Neural crest cell (in vitro differentiated cells): ENCODE data around the gene ZP1. TPM values are rescaled to one million over a fixed set of nuclear protein-coding genes. Genes with fewer than 3 reads are reported as not detected.

Experiments
- DNase-seq: peaks from one replicate; pipeline ENCODE4 v3.0.0; 2021; ENCODE audit warnings: low read depth, mixed read lengths, low spot score
- H3K27ac Mint-ChIP-seq: one replicate; pipeline ENCODE4 v1.8.0; 2021; ENCODE audit warnings: mild to moderate bottlenecking, mixed read lengths; ENCODE audit not compliant: unreplicated experiment
- H3K27me3 Mint-ChIP-seq: 2 replicates; pipeline ENCODE4 v1.8.0; 2021; ENCODE audit warnings: low read depth, mild to moderate bottlenecking, mixed read lengths
- H3K36me3 Mint-ChIP-seq: 2 replicates; pipeline ENCODE4 v1.8.0; 2021; ENCODE audit warnings: low read depth, mild to moderate bottlenecking, mixed read lengths
- H3K4me1 Mint-ChIP-seq: 2 replicates; pipeline ENCODE4 v1.8.0; 2021; ENCODE audit warnings: mixed read lengths
- H3K4me3 Mint-ChIP-seq: one replicate; pipeline ENCODE4 v1.8.0; 2021; ENCODE audit warnings: mild to moderate bottlenecking, mixed read lengths
- H3K9me3 Mint-ChIP-seq: 2 replicates; pipeline ENCODE4 v1.8.0; 2021; ENCODE audit warnings: mixed read lengths
- total RNA-seq: library from RNA; stranded (reverse); gene quantifications from 2 replicates; pipeline ENCODE4 v1.2.1, GENCODE V29; 2021
- TF ChIP-seq, protein P1 (sequence below): fragments of 200-600 bp; sonication (generic); conservative IDR thresholded peaks from 2 replicates; pipeline ENCODE4 v1.5.0; 2021; ENCODE audit warnings: antibody characterized with exemption, mild to moderate bottlenecking

ZP1 gene
- total RNA-seq, 1 donor from 2014 or later: not detected

DNA sequence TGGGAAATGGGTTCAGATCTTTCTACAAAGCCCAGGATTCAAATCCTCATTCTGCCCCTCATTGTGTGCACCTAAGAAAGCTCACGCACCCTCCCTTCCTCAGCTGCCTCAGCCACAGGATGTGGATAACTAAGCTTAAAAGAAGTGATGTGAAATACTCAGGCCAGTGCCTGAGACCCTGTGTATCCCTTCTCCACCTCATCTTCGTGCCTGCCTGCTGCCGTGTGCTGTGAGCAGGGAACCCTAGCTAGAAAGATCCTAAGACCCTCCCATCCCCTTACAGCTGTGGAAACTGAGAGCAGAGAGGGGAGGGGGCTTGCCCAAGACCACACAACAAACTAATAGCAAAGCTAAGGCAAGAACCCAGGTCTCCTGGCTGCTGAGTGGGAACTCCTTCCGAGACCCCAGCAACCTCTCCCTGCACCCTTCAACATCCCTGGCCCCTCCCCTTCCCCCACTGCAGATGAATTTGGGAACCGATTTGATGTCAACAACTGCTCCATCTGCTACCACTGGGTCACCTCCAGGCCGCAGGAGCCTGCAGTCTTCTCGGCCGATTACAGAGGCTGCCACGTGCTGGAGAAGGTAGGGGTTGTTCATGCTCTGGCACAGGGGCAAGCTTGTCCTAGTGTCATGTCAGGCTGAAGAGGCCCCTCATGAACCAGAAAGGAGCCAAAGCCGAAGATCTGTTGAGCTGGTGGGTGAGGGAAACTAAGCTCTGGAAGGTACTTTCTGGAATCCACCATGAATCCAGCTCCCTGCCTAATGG is 1.5 kb downstream of the ZP1 start:
- TF ChIP-seq, protein P1, sequence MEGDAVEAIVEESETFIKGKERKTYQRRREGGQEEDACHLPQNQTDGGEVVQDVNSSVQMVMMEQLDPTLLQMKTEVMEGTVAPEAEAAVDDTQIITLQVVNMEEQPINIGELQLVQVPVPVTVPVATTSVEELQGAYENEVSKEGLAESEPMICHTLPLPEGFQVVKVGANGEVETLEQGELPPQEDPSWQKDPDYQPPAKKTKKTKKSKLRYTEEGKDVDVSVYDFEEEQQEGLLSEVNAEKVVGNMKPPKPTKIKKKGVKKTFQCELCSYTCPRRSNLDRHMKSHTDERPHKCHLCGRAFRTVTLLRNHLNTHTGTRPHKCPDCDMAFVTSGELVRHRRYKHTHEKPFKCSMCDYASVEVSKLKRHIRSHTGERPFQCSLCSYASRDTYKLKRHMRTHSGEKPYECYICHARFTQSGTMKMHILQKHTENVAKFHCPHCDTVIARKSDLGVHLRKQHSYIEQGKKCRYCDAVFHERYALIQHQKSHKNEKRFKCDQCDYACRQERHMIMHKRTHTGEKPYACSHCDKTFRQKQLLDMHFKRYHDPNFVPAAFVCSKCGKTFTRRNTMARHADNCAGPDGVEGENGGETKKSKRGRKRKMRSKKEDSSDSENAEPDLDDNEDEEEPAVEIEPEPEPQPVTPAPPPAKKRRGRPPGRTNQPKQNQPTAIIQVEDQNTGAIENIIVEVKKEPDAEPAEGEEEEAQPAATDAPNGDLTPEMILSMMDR: no peak
- Mint-ChIP-seq H3K4me3 (no peak overlapping the region), H3K4me1 (no peaks in the 10 kb centered on the region), H3K9me3 (no peaks in the 10 kb centered on the region), H3K27me3 (no peaks in the 10 kb centered on the region), H3K27ac (no peak overlapping the region), H3K36me3 (no peaks in the 10 kb centered on the region)
- no peak for DNase-seq

DNA sequence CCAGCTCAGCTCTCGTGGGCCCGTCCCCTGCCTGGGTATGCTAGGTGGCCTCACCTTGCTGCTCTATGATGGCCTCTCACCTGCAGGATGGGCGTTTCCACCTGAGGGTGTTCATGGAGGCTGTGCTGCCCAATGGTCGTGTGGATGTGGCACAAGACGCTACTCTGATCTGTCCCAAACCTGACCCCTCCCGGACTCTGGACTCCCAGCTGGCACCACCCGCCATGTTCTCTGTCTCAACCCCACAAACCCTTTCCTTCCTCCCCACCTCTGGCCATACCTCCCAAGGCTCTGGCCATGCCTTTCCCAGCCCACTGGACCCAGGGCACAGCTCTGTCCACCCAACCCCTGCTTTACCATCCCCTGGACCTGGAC is 2.1 kb downstream of the ZP1 start:
- Mint-ChIP-seq H3K27ac (peak overlapping the region; percentile 35), H3K27me3 (no peaks in the 10 kb centered on the region), H3K4me1 (no peaks in the 10 kb centered on the region)

DNA sequence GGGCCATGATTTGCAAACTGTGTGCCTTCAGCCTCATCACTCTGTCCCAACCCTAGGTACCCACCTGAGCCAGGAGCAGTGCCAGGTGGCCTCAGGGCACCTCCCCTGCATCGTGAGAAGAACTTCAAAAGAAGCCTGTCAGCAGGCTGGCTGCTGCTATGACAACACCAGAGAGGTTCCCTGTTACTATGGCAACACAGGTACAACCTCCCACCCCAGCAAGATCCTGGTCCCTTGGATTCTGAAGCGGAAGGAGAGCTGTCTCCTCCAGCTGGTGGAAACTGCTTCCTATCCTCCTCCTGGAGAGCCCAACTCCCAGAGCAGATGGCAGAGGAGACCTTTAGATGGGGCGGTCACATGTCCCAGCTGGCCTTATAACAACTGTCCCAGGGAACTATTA is 2.9 kb downstream of the ZP1 start:
- no peak overlapping the region for H3K4me3 Mint-ChIP-seq
- no peaks in the 10 kb centered on the region for H3K4me1 Mint-ChIP-seq

More for the DNA sequence above, 2.1 kb downstream of the ZP1 start:
- TF ChIP-seq, protein P1: no peak
- H3K9me3 Mint-ChIP-seq: no peaks in the 10 kb centered on the region
- DNase-seq: no peak
- H3K4me3 Mint-ChIP-seq: no peak overlapping the region
- H3K36me3 Mint-ChIP-seq: no peaks in the 10 kb centered on the region

DNA sequence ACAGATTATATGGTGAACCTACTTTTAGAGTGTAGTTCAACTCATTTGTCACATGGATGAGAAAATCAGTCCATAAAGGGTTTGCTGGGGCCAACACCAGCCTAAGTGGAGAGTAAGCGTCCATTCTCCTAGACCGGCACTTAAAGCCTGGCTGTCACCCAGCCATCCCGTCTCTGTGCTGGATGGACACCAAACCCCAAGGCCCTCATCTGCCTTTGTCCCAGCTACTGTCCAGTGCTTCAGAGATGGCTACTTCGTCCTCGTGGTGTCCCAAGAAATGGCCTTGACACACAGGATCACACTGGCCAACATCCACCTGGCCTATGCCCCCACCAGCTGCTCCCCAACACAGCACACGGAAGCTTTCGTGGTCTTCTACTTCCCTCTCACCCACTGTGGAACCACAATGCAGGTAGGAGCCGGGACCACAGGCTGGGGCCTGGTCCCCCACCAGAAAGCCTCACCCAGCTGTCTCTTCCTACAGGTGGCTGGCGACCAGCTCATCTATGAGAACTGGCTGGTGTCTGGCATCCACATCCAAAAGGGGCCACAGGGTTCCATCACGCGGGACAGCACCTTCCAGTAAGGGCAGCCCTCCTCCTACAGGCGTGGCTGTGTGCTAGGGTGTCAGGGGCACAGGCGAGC is 3.5 kb downstream of the ZP1 start:
- Mint-ChIP-seq H3K36me3 (no peaks in the 10 kb centered on the region), H3K27ac (peak overlapping the region; percentile 19), H3K27me3 (no peaks in the 10 kb centered on the region), H3K9me3 (no peaks in the 10 kb centered on the region), H3K4me1 (no peaks in the 10 kb centered on the region), H3K4me3 (no peak overlapping the region)
- DNase-seq: no peak
- TF ChIP-seq, protein P1: no peak

More for the DNA sequence above, 2.9 kb downstream of the ZP1 start:
- Mint-ChIP-seq H3K27ac (no peak overlapping the region), H3K27me3 (no peaks in the 10 kb centered on the region), H3K9me3 (no peaks in the 10 kb centered on the region), H3K36me3 (no peaks in the 10 kb centered on the region)
- no peak for DNase-seq
- TF ChIP-seq, protein P1: no peak

DNA sequence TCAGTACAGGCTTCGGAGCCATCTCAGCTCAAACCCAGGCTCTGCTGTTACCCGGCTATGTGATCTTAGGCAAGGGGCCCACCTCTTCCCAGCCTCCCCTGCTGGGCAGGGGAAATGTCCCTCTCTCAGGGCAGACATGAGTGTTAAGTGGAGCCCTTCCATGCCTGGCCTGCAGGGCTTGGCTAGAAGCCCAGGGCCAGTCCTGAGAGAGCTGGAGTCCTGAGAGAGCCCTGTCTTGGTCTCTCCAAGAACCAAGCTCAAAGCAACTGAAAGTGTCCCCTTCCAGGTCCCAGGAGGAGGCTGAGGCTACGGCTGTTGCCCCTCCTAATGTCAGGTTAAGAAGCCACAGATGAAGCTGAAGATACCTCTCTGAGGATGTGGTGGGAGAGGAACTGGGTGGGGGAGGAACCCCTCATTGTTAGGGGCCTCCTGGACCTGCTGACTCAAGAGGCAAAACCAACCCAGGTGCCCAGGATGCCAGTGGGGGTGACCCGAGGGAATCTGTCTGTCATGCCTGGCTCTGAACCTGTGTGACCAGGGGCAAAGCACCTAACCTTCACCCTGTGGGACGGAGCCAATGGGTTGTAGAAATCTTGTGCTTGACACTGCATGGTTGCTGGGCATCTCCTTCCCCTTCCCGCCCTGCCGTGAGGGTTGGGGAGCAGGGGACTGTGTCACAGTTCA is 4.2 kb downstream of the ZP1 start:
- Mint-ChIP-seq H3K4me3 (no peak overlapping the region), H3K27me3 (no peaks in the 10 kb centered on the region), H3K9me3 (no peaks in the 10 kb centered on the region), H3K27ac (no peak overlapping the region), H3K36me3 (no peaks in the 10 kb centered on the region), H3K4me1 (no peaks in the 10 kb centered on the region)
- DNase-seq: no peak
- TF ChIP-seq, protein P1: no peak
